Gastrocnemius medialis (tissue), 4 donors: ENCODE data around the gene ADAMTSL3. TPM values are rescaled to one million over a fixed set of nuclear protein-coding genes. Genes with fewer than 3 reads are reported as not detected.

Experiments
- ATAC-seq, 2 donors: fragments of 150-250 bp; one replicate each; pipeline ENCODE4 v1.9.1; 2016
- DNase-seq, 2 donors: peaks; one replicate each; pipeline ENCODE4 v3.0.0-alpha.2; 2019
- H3K27ac ChIP-seq, 4 donors: fragments of 200-600 bp; sonication (generic); 1 replicate in 1 of 4; 2 replicates in 3 of 4; pipeline ENCODE4 v1.5.1; 2016 to 2018; ENCODE audit warnings: mild to moderate bottlenecking in 2 of 4, moderate library complexity in 1 of 4
- H3K27me3 ChIP-seq, 3 donors: fragments of 200-600 bp; sonication (generic) in 2 of 3; 1 replicate in 1 of 3; 2 replicates in 2 of 3; pipeline versions ENCODE4 v1.5.1 to v1.6.0; 2016 to 2019; ENCODE audit warnings: mild to moderate bottlenecking in 1 of 3, moderate library complexity in 1 of 3
- H3K36me3 ChIP-seq, 2 donors: fragments of 200-600 bp; sonication (generic) in 1 of 2; one replicate each; pipeline ENCODE4 v1.5.1; 2017 to 2018
- H3K4me1 ChIP-seq, 2 donors: fragments of 200-600 bp; sonication (generic) in 1 of 2; one replicate each; pipeline ENCODE4 v1.5.1; 2016 to 2017; ENCODE audit warnings: mild to moderate bottlenecking in 2 of 2
- H3K4me3 ChIP-seq, 4 donors: fragments of 200-600 bp; sonication (generic) in 3 of 4; 1 replicate in 1 of 4; 2 replicates in 3 of 4; pipeline ENCODE4 v1.5.1; 2016 to 2019; ENCODE audit warnings: mild to moderate bottlenecking in 2 of 4
- H3K9me3 ChIP-seq, 3 donors: fragments of 200-600 bp; sonication (generic) in 2 of 3; 1 replicate in 1 of 3; 2 replicates in 2 of 3; pipeline ENCODE4 v1.5.1; 2016 to 2019
- POLR2A ChIP-seq, 2 donors: fragments of 450-650 bp; IDR thresholded peaks; one replicate each; pipeline ENCODE4 v1.6.1; 2017; ENCODE audit warnings: antibody characterized with exemption in 2 of 2, mild to moderate bottlenecking in 2 of 2, moderate library complexity in 2 of 2
- in situ Hi-C, 4 donors: fragments of 200-750 bp; cut with MboI; loops; one replicate each; pipeline versions ENCODE4 v1.15.0 to v1.8.0; 2017; ENCODE audit warnings: low sequenced_read_pairs in 4 of 4
- intact Hi-C: fragments of 100-400 bp; cut with DNase I; formaldehyde crosslinking; loops from one replicate; pipeline ENCODE4 v1.15.1; 2023; ENCODE audit warnings: low total_unique reads
- total RNA-seq, 4 donors: library from RNA; depleted of rRNA; stranded (reverse); fragments of >200 nt; gene quantifications; one replicate each; pipeline versions ENCODE4 v1.1.0 to v1.2.3, GENCODE V29; 2016
- TF ChIP-seq, protein P1 (sequence below), 5 experiments: fragments of 450-650 bp in 3 of 5; fragments of 200-600 bp in 2 of 5; sonication (generic) in 2 of 5; IDR thresholded peaks in 4 of 5; conservative IDR thresholded peaks in 1 of 5; 1 replicate in 4 of 5; 2 replicates in 1 of 5; pipeline ENCODE4 v1.5.1; 2016 to 2019; ENCODE audit warnings: antibody characterized with exemption in 5 of 5, mild to moderate bottlenecking in 3 of 5, moderate library complexity in 3 of 5

ADAMTSL3 gene
- total RNA-seq, 4 donors from 2014 or later: 0.66 to 2.9 (median 0.76) TPM

- Histone ChIP-seq H3K36me3 (no peaks in the 10 kb centered on the region), H3K27ac (no peak overlapping the region), H3K9me3 (no peaks in the 10 kb centered on the region), H3K4me3 (no peak overlapping the region), H3K4me1 (no peaks in the 10 kb centered on the region), H3K27me3 (no peaks in the 10 kb centered on the region)
- no peak for ATAC-seq
- in situ Hi-C loops: no loop called here
- DNase-seq: no peak
- no peak for TF ChIP-seq POLR2A (IDR thresholded peaks at IDR 0.05)
- TF ChIP-seq, protein P1, sequence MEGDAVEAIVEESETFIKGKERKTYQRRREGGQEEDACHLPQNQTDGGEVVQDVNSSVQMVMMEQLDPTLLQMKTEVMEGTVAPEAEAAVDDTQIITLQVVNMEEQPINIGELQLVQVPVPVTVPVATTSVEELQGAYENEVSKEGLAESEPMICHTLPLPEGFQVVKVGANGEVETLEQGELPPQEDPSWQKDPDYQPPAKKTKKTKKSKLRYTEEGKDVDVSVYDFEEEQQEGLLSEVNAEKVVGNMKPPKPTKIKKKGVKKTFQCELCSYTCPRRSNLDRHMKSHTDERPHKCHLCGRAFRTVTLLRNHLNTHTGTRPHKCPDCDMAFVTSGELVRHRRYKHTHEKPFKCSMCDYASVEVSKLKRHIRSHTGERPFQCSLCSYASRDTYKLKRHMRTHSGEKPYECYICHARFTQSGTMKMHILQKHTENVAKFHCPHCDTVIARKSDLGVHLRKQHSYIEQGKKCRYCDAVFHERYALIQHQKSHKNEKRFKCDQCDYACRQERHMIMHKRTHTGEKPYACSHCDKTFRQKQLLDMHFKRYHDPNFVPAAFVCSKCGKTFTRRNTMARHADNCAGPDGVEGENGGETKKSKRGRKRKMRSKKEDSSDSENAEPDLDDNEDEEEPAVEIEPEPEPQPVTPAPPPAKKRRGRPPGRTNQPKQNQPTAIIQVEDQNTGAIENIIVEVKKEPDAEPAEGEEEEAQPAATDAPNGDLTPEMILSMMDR (IDR thresholded peaks at IDR 0.05 in 4 of 5, conservative IDR thresholded peaks at IDR 0.05 in 1 of 5): no peak
- intact Hi-C loops: no loop called here
Measured at GRCh38 chr15:83922649-83923294, 268.8 kb downstream of the ADAMTSL3 start.

- H3K4me1 ChIP-seq: peaks cover 3 to 7% of the 10 kb centered on the region in 2 donors
- no peak for DNase-seq
- intact Hi-C loops (no loop called here), in situ Hi-C loops (no loop called here)
- no peaks in the 10 kb centered on the region for H3K9me3 ChIP-seq
- H3K36me3 ChIP-seq: no peaks in the 10 kb centered on the region
- no peak for TF ChIP-seq POLR2A (IDR thresholded peaks at IDR 0.05)
- TF ChIP-seq, protein P1 (IDR thresholded peaks at IDR 0.05 in 4 of 5, conservative IDR thresholded peaks at IDR 0.05 in 1 of 5): no peak
- H3K27ac ChIP-seq: no peak overlapping the region
- no peak overlapping the region for H3K4me3 ChIP-seq
- no peaks in the 10 kb centered on the region for H3K27me3 ChIP-seq
- ATAC-seq: no peak
Measured at GRCh38 chr15:83926116-83926515, 272.2 kb downstream of the ADAMTSL3 start.

- intact Hi-C loops: no loop called here
- H3K36me3 ChIP-seq: no peaks in the 10 kb centered on the region
- no peak overlapping the region for H3K4me3 ChIP-seq
- no peak for ATAC-seq
- DNase-seq: no peak
- TF ChIP-seq, protein P1 (IDR thresholded peaks at IDR 0.05 in 4 of 5, conservative IDR thresholded peaks at IDR 0.05 in 1 of 5): no peak
- TF ChIP-seq POLR2A (IDR thresholded peaks at IDR 0.05): no peak
- H3K9me3 ChIP-seq: no peaks in the 10 kb centered on the region
- H3K4me1 ChIP-seq: peaks cover 3 to 9% of the 10 kb centered on the region in 2 donors
- in situ Hi-C loops: no loop called here
- no peaks in the 10 kb centered on the region for H3K27me3 ChIP-seq
- no peak overlapping the region for H3K27ac ChIP-seq
Measured at GRCh38 chr15:83927704-83928391, 273.9 kb downstream of the ADAMTSL3 start.

DNA sequence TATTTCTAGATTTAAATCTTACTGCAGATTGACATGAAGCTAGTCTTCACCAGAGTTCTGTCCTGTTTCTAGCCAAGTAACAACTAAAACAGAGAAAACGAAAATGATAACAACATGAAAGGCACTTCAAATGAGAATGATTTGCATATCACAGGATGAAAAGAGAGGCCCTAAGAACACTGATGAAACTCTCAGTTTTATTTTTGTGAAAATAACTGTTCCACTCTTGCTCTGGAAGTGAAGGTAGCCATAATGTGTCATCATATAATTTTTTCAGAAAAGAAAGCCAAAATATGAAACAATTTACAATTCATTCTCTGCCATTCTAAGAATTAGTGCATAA lies 274.4 kb downstream of the ADAMTSL3 start:
- TF ChIP-seq, protein P1 (IDR thresholded peaks at IDR 0.05 in 4 of 5, conservative IDR thresholded peaks at IDR 0.05 in 1 of 5): no peak
- no peak for TF ChIP-seq POLR2A (IDR thresholded peaks at IDR 0.05)
- Histone ChIP-seq H3K36me3 (no peaks in the 10 kb centered on the region), H3K9me3 (no peaks in the 10 kb centered on the region), H3K4me3 (no peak overlapping the region), H3K27ac (no peak overlapping the region), H3K4me1 (peaks cover 3 to 9% of the 10 kb centered on the region in 2 donors), H3K27me3 (no peaks in the 10 kb centered on the region)
- no peak for ATAC-seq
- intact Hi-C loops (no loop called here), in situ Hi-C loops (no loop called here)
- no peak for DNase-seq
